Mucosa of rectum (tissue), 2 donors: ENCODE results near the gene TRPC4AP.

ENCODE experiments used
- H3K27ac ChIP-seq, 2 donors: one replicate each; pipeline ENCODE4 v1.7.0; 2013; ENCODE audit warnings: inconsistent platforms in 2 of 2, low read depth in 2 of 2, low read length in 2 of 2
- H3K27me3 ChIP-seq, 2 donors: one replicate each; pipeline ENCODE4 v1.7.0; 2013; ENCODE audit warnings: low read length in 2 of 2; ENCODE audit not compliant: control insufficient read depth in 2 of 2, insufficient read depth in 2 of 2
- H3K36me3 ChIP-seq, 2 donors: one replicate each; pipeline ENCODE4 v1.7.0; 2013; ENCODE audit warnings: low read length in 2 of 2; ENCODE audit not compliant: control insufficient read depth in 2 of 2, insufficient read depth in 2 of 2
- H3K4me1 ChIP-seq, 2 donors: one replicate each; pipeline ENCODE4 v1.7.0; 2013; ENCODE audit warnings: low read length in 2 of 2, mild to moderate bottlenecking in 1 of 2; ENCODE audit not compliant: control insufficient read depth in 2 of 2, insufficient read depth in 2 of 2
- H3K4me3 ChIP-seq, 2 donors: one replicate each; pipeline ENCODE4 v1.7.0; 2013; ENCODE audit warnings: low read length in 2 of 2
- H3K9ac ChIP-seq, 2 donors: one replicate each; pipeline ENCODE4 v1.7.0; 2013; ENCODE audit warnings: low read length in 2 of 2, low read depth in 1 of 2, mild to moderate bottlenecking in 1 of 2
- H3K9me3 ChIP-seq, 2 donors: one replicate each; pipeline ENCODE4 v1.7.0; 2013; ENCODE audit warnings: low read length in 2 of 2; ENCODE audit not compliant: control insufficient read depth in 2 of 2
- donor health status: healthy.
- donor health status: Normal muscosa, but diverticular disease.

TRPC4AP gene

GRCh38 chr20:34989670-34990069 lies 102.9 kb downstream of the TRPC4AP start:
- Histone ChIP-seq H3K9me3 (no peaks in the 10 kb centered on the region), H3K4me1 (peaks cover 0 to under 1% of the 10 kb centered on the region in 2 donors), H3K9ac (no peak overlapping the region), H3K27ac (no peak overlapping the region), H3K36me3 (peaks cover 0 to 15% of the 10 kb centered on the region in 2 donors), H3K4me3 (no peak overlapping the region), H3K27me3 (peaks cover 0 to 2% of the 10 kb centered on the region in 2 donors)

- H3K9me3 ChIP-seq, result no peaks in the 10 kb centered on the region
- no peak overlapping the region for H3K4me3 ChIP-seq
- peaks cover 0 to 11% of the 10 kb centered on the region in 2 donors for H3K36me3 ChIP-seq
- H3K27me3 ChIP-seq, result peaks cover 0 to 2% of the 10 kb centered on the region in 2 donors
- peaks cover 4 to 6% of the 10 kb centered on the region in 2 donors for H3K4me1 ChIP-seq
- no peak overlapping the region for H3K27ac ChIP-seq
- H3K9ac ChIP-seq, result no peak overlapping the region
Observed at GRCh38 chr20:34989118-34989517, 103.5 kb downstream of the TRPC4AP start.

- no peak overlapping the region for H3K4me3 ChIP-seq
- no peaks in the 10 kb centered on the region for H3K9me3 ChIP-seq
- H3K36me3 ChIP-seq, result peaks cover 0 to 4% of the 10 kb centered on the region in 2 donors
- peaks cover 0 to 7% of the 10 kb centered on the region in 2 donors for H3K27me3 ChIP-seq
- H3K9ac ChIP-seq, result no peak overlapping the region
- H3K27ac ChIP-seq, result no peak overlapping the region
- H3K4me1 ChIP-seq, result peaks cover 11 to 16% of the 10 kb centered on the region in 2 donors
Observed at GRCh38 chr20:34988191-34988540, 104.4 kb downstream of the TRPC4AP start.

- H3K9ac ChIP-seq, result no peak overlapping the region
- H3K4me1 ChIP-seq, result peaks cover 11 to 16% of the 10 kb centered on the region in 2 donors
- no peaks in the 10 kb centered on the region for H3K36me3 ChIP-seq
- H3K27me3 ChIP-seq, result peaks cover 0 to 7% of the 10 kb centered on the region in 2 donors
- H3K9me3 ChIP-seq, result no peaks in the 10 kb centered on the region
- H3K4me3 ChIP-seq, result no peak overlapping the region
- no peak overlapping the region for H3K27ac ChIP-seq
Observed at GRCh38 chr20:34987288-34988190, 105.1 kb downstream of the TRPC4AP start.

GRCh38 chr20:34986311-34987287 lies 106.0 kb downstream of the TRPC4AP start:
- no peak overlapping the region for H3K4me3 ChIP-seq

GRCh38 chr20:34985461-34986310 lies 106.9 kb downstream of the TRPC4AP start:
- Histone ChIP-seq H3K4me3 (no peak overlapping the region), H3K9ac (no peak overlapping the region), H3K4me1 (peaks cover 13 to 19% of the 10 kb centered on the region in 2 donors), H3K9me3 (no peaks in the 10 kb centered on the region), H3K27me3 (peaks cover 0 to 7% of the 10 kb centered on the region in 2 donors), H3K27ac (no peak overlapping the region), H3K36me3 (no peaks in the 10 kb centered on the region)

More at GRCh38 chr20:34986311-34987287, 106.0 kb downstream of the TRPC4AP start:
- no peak overlapping the region for H3K9ac ChIP-seq
- no peak overlapping the region for H3K27ac ChIP-seq
- H3K9me3 ChIP-seq, result no peaks in the 10 kb centered on the region
- H3K36me3 ChIP-seq, result no peaks in the 10 kb centered on the region
- H3K4me1 ChIP-seq, result peaks cover 11 to 16% of the 10 kb centered on the region in 2 donors
- H3K27me3 ChIP-seq, result peaks cover 0 to 7% of the 10 kb centered on the region in 2 donors

GRCh38 chr20:34984756-34985261 lies 107.8 kb downstream of the TRPC4AP start:
- Histone ChIP-seq H3K4me3 (no peak overlapping the region), H3K9ac (no peak overlapping the region), H3K4me1 (peaks cover 16 to 19% of the 10 kb centered on the region in 2 donors), H3K36me3 (no peaks in the 10 kb centered on the region), H3K27ac (no peak overlapping the region), H3K27me3 (peaks cover 0 to 7% of the 10 kb centered on the region in 2 donors), H3K9me3 (no peaks in the 10 kb centered on the region)

GRCh38 chr20:34983995-34984735 lies 108.4 kb downstream of the TRPC4AP start:
- Histone ChIP-seq H3K36me3 (no peaks in the 10 kb centered on the region), H3K9ac (peak overlapping the region; percentile 14 to 57), H3K27me3 (peaks cover 0 to 7% of the 10 kb centered on the region in 2 donors), H3K9me3 (no peaks in the 10 kb centered on the region), H3K4me3 (no peak overlapping the region), H3K4me1 (peaks cover 16 to 19% of the 10 kb centered on the region in 2 donors), H3K27ac (no peak overlapping the region)
